NCI-H1092 (cell line): ENCODE measurements around the gene CA5A.
"Not testable (repeated sequence)": the region's sequence is repeated elsewhere in the genome, so short reads cannot be mapped to it uniquely, and the experiment has no call there.

Source experiments
- DNase-seq: peaks from one replicate; lab custom pipeline; 2025; lab: John Stamatoyannopoulos, UW

The CA5A gene

GRCh38 chr16:87936375-87937230 is at the start of gene CA5A:
CA5A (minus strand) TSS chr16:87936529; CDS start chr16:87936450, 79 bp downstream.
- no peak for DNase-seq

GRCh38 chr16:87985493-87985892 is 49.2 kb upstream of the CA5A start:
- DNase-seq, result not testable (repeated sequence)

- no peak for DNase-seq
These were observed 48.4 kb upstream of the CA5A start for GRCh38 chr16:87984632-87985267.

- DNase-seq, result not testable (repeated sequence)
These were observed 47.9 kb upstream of the CA5A start for GRCh38 chr16:87984180-87984579.

GRCh38 chr16:87983737-87984097 is 47.4 kb upstream of the CA5A start:
- not testable (repeated sequence) for DNase-seq

- DNase-seq, result not testable (repeated sequence)
These were observed 46.9 kb upstream of the CA5A start for GRCh38 chr16:87983072-87983736.

GRCh38 chr16:87982581-87983041 is 46.3 kb upstream of the CA5A start:
- DNase-seq, result no peak

- not testable (repeated sequence) for DNase-seq
These were observed 45.0 kb upstream of the CA5A start for GRCh38 chr16:87981376-87981775.

- not testable (repeated sequence) for DNase-seq
These were observed 43.7 kb upstream of the CA5A start for GRCh38 chr16:87979911-87980630.

- no peak for DNase-seq
These were observed 43.0 kb upstream of the CA5A start for GRCh38 chr16:87979352-87979751.

GRCh38 chr16:87978127-87978526 is 41.8 kb upstream of the CA5A start:
- no peak for DNase-seq

GRCh38 chr16:87976665-87977064 is 40.3 kb upstream of the CA5A start:
- DNase-seq, result no peak

GRCh38 chr16:87974178-87974577 is 37.8 kb upstream of the CA5A start:
- DNase-seq, result no peak

- no peak for DNase-seq
These were observed 37.4 kb upstream of the CA5A start for GRCh38 chr16:87973717-87974116.

GRCh38 chr16:87971933-87972332 is 35.6 kb upstream of the CA5A start:
- no peak for DNase-seq

GRCh38 chr16:87970186-87970585 is 33.9 kb upstream of the CA5A start:
- DNase-seq, result no peak

- DNase-seq, result no peak
These were observed 32.2 kb upstream of the CA5A start for GRCh38 chr16:87968541-87968940.

- DNase-seq, result no peak
These were observed 30.4 kb upstream of the CA5A start for GRCh38 chr16:87966685-87967185.

GRCh38 chr16:87966064-87966645 is 29.8 kb upstream of the CA5A start:
- DNase-seq, result no peak

GRCh38 chr16:87965417-87965816 is 29.1 kb upstream of the CA5A start:
- no peak for DNase-seq

- DNase-seq, result no peak
These were observed 27.8 kb upstream of the CA5A start for GRCh38 chr16:87964049-87964659.
